Left forelimb (tissue), 1 donor: ENCODE data around the gene DGCR2.
"Not testable (repeated sequence)": the region's sequence is repeated elsewhere in the genome, so short reads cannot be mapped to it uniquely, and the experiment has no call there.

Source experiments
- DNase-seq: peaks from one replicate; pipeline ENCODE4 v3.0.0-alpha.2; 2018; ENCODE audit warnings: low spot score

DGCR2 gene

GRCh38 chr22:19107730-19108074 lies 14.5 kb downstream of the DGCR2 start:
- peak; percentile 8 for DNase-seq

GRCh38 chr22:19106886-19107729 lies 15.1 kb downstream of the DGCR2 start:
- peak; percentile 31 for DNase-seq

GRCh38 chr22:19105867-19106802 lies 16.1 kb downstream of the DGCR2 start:
- DNase-seq = peak; percentile 22

DNA sequence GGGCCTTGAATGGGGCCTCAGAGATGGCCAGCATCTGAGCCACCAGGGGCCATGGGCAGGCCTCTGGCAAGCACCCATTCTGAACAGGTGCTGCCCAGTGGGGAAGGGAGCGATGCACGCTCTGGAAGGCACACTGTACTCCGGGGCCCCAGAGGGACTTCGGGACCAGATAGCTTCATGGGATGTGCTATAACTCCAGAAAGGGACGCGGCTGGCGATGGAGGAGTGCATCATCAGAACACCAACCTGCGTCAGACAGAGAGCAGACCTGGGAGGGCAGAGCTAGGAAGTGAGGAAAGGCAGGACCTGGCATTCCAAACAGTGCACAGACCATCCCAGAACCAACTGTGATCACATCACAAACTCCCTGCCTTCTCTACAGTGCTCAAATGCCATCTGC lies 16.8 kb downstream of the DGCR2 start:
- peak; percentile 49 for DNase-seq

DNA sequence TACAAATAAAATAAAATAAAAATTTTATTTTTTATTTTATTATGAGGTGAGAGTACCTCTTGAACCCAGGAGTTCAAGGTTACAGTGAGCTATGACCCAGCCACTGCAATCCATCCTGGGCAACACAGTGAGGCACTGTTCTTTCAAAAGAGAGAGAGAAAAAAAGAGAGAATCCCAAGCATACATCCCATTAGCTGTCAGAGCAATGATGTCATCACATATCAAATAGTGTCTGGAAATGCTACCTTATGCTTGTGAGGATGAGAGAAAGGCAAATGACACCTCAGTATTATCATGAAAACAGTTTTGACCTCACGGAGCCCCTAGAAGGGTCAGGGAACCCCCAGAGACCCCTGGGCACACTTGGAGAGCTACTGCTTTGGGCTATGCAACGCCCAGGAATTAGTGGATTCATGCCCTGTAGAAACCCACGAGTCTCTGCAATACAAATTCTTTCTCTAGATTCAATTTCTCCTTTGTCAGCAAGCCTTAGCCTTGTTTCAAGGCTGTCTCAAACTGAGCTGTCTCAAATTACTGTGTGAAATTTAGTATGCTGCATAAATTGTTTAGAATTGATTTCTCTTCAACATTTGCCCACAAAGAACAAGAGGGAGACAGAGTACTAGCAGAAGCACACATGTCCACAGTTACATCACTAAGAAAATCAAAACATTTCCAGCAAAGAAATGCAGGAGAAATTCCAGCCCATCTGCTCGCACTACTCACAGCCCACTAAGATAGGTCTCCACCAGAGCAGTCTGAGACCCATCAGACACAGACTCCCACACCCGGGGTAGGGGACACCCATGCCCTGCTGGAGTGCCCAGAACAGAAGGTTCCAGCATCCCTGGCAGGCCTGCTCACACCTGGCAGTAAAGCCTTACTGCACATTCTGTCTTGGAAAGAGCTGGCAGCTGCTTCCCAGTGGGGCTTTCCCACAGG lies 18.1 kb downstream of the DGCR2 start:
- peak; percentile 63 for DNase-seq

- DNase-seq = no peak
Measured at GRCh38 chr22:19098157-19098556, 24.1 kb downstream of the DGCR2 start.

DNA sequence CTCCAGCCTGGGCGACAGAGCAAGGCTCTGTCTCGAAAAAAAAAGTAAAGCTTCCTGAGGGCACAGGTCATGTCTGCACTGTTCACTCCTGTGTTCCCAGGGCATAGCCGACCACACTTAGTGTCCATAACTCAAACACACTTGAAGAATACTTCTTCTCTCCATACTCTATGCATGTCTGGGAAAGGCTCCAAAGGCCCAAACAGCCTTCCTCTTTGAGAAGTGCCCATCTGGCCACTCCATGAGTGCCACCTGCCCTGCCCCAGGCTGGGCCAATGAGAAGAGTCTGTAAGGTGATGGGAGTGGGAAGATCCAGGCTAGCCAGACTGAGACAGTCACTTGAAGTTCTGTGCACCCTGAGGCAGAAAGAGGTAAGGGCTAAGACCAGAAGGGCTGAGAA lies 24.7 kb downstream of the DGCR2 start:
- no peak for DNase-seq

DNA sequence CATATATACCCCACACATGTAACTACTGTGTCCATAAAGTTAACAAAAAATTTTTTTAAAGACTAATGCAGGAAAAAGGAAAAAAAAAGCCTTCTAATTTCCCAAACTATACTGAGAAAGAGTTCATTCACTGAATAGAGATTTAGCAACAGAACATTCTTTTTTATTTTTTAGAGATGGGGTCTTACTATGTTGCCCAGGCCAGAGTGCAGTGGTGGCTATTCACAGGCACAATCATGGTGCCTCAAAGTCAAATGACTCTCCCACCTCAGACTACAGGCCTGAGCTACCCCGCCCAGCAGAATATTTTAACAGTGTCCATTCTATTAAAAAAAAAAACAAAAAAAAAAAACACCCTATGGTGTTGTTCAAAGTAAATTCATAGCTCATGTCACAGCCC lies 25.7 kb downstream of the DGCR2 start:
- DNase-seq = no peak

GRCh38 chr22:19094393-19094997 lies 27.7 kb downstream of the DGCR2 start:
- DNase-seq = no peak

DNA sequence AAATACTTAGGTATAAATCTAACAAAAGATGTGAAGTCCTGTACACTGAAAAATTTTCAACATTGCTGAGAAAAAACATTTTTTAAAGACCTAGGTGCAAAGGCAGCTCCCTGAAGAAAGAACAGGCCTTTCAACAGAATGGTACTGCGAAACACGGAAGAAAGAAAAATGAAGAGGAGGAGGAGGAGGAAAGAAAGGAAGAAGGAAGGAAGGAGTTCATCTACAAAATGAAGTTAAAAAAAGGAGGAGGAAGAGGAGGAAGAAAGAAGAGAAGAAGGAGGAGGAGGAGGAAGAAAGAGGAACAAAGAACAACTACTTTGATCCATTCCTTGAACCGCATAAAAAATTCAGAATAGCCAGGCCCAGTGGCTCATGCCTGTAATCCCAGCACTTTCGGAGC lies 29.5 kb downstream of the DGCR2 start:
- no peak for DNase-seq

DNA sequence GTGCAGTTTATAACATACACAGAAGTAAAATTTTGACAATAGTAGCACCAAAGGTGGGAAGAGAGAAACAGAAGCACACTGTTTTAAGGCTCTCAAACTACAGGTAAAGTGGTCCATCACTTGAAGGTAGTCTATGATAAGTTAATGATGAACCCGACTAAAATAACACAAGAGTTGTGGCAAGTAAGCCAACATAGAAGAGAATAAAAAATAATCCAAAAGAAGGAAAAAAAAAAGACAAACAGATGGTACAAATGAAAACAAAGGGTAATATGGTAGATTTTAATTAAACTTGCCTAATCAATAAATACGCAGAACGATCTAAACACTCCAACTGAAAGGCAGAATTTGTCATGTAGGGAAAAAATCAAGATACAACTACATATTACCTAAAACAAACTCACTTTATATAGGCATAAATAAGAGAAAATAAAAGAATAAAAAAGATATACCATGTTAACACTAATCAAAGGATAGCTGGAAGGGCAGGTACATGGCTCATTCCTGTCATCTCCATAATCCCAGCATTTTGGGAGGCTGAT lies 31.6 kb downstream of the DGCR2 start:
- no peak for DNase-seq

DNA sequence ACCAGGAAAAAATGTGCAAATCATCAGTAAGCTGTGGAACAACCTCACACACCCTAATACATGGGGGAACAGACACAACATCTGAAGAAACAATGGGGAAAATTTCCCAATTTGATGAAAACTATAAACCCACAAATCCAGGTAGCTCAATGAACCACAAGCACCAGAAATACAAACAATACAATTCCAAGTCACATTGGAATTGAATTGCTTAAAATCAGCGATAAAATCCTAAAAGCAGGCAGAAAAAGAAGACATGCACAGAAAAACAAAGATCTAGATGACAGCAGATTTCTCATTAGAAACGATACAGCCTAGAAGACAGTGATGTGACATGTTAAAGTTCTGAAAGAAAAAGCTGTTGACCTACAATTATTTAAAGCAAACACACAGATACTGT lies 32.0 kb downstream of the DGCR2 start:
- DNase-seq = no peak

GRCh38 chr22:19088866-19089595 lies 33.2 kb downstream of the DGCR2 start:
- no peak for DNase-seq

- no peak for DNase-seq
Measured at GRCh38 chr22:19086896-19087295, 35.3 kb downstream of the DGCR2 start.

DNA sequence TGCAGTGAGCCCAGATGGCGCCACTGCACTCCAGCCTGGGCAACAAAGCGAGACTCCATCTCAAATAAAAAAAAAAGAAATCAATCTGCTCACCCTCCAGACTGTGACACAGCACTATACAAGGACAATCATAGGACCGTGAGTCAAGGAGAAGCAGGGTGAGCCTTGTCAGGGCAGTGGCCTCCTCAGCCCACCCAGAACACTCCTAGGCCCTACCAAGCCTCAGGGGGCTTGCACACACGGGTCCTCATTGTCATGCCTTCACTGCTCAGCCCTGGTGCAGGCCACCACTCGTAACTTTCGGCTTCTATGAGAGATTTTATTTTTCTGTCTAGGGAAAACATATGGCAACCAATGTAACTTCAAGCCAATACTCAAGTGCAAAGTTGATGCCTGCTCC lies 35.8 kb downstream of the DGCR2 start:
- DNase-seq = no peak

DNA sequence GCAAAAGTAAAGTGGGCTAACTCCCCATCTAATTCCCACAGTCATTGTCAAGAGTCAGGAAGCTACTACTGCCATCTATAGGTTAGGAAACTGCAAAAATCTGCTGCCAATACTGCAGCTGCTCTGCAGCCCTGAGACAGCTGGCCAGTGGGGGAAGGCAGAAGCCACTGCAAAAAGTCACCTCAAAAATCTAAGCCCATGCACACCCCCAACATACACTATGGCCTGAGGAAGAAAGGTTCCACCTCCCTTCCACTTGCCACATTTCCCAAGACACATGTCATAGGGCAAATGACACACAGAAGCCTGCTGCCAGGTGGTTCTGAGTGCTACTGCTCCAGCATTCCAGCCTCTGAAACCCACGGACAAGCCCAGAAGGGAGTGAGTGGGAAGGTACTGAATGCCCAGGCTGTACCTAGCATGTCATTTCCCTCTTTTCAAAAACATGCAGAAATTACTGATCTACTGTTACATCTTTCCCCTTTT lies 36.9 kb downstream of the DGCR2 start:
- no peak for DNase-seq

- DNase-seq = not testable (repeated sequence)
Measured at GRCh38 chr22:19084586-19084985, 37.6 kb downstream of the DGCR2 start.

GRCh38 chr22:19084126-19084525 lies 38.1 kb downstream of the DGCR2 start:
- not testable (repeated sequence) for DNase-seq

DNA sequence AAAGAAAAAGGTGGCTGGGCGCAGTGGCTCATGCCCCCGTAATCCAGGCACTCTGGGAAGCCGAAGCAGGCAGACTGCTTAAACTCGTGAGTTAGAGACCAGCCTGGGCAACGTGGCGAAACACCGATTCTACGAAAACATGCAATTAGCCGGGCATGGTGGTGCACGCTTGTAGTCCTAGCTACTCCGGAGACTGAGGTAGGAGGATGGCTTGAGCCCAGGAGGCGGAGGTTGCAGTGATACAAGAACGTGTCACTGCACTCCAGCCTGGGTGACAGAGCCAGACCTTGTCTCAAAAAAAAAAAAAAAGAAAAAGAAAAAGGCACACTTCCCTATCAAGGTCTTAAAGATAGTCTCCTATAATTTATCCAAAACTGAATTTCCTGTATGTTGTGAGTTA lies 39.4 kb downstream of the DGCR2 start:
- DNase-seq = no peak

DNA sequence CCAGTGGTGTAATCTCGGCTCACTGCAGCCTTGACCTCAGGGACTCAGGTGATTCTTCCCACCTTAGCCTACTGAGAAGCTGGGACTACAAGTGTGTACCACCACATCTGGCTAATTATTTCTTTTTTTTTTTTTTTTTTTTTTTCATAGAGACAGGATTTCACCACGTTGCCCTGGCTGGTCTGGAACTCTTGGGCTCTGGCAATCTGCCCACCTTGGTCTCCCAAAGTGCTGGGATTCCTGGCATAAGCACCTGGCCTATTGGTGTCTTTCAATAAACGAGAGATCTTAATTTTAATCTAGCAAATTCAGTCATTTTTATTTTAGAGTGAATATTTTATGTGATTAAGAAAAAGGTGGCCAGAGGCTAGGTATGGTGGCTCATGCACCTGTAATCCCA lies 40.1 kb downstream of the DGCR2 start:
- DNase-seq = no peak
